Mesenchymal stem cell (in vitro differentiated cells and primary cell): ENCODE measurements around the gene FGF16.

Source experiments
- DNase-seq: peaks from one replicate; pipeline ENCODE4 v3.0.0-alpha.2; 2013
- H2AFZ ChIP-seq: one replicate; pipeline ENCODE4 v1.6.1; 2013; ENCODE audit warnings: low read depth, mild to moderate bottlenecking, control low read depth, inconsistent platforms, low read length, moderate library complexity
- H2AK5ac ChIP-seq: 2 replicates; pipeline ENCODE4 v1.6.1; 2013; ENCODE audit warnings: low read length, moderate library complexity, mild to moderate bottlenecking, inconsistent platforms; ENCODE audit not compliant: severe bottlenecking
- H2BK120ac ChIP-seq: one replicate; pipeline ENCODE4 v1.6.1; 2013; ENCODE audit warnings: low read depth, mild to moderate bottlenecking, inconsistent platforms, low read length, moderate library complexity
- H2BK12ac ChIP-seq, 2 experiments: one replicate each; pipeline ENCODE4 v1.6.1; 2013; ENCODE audit warnings: inconsistent platforms in 2 of 2, low read length in 2 of 2, mild to moderate bottlenecking in 2 of 2, moderate library complexity in 2 of 2, control low read depth in 1 of 2
- H2BK15ac ChIP-seq: one replicate; pipeline ENCODE4 v1.6.1; 2013; ENCODE audit warnings: mild to moderate bottlenecking, low read depth, inconsistent platforms; ENCODE audit not compliant: poor library complexity, severe bottlenecking
- H2BK5ac ChIP-seq: 2 replicates; pipeline ENCODE4 v1.6.1; 2013; ENCODE audit warnings: low read depth, mild to moderate bottlenecking, low read length, control low read depth, inconsistent platforms; ENCODE audit not compliant: poor library complexity, severe bottlenecking
- H3K14ac ChIP-seq, 2 experiments: one replicate each; pipeline ENCODE4 v1.6.1; 2013; ENCODE audit warnings: inconsistent platforms in 2 of 2, low read length in 2 of 2, control low read depth in 1 of 2, mild to moderate bottlenecking in 1 of 2, moderate library complexity in 1 of 2
- H3K18ac ChIP-seq, 2 experiments: one replicate each; pipeline ENCODE4 v1.6.1; 2013; ENCODE audit warnings: inconsistent platforms in 2 of 2, low read length in 2 of 2, control low read depth in 1 of 2, low read depth in 1 of 2, mild to moderate bottlenecking in 1 of 2
- H3K23ac ChIP-seq, 2 experiments: one replicate each; pipeline ENCODE4 v1.6.1; 2013; ENCODE audit warnings: inconsistent platforms in 2 of 2, low read length in 2 of 2, mild to moderate bottlenecking in 2 of 2, moderate library complexity in 2 of 2, control low read depth in 1 of 2
- H3K27ac ChIP-seq: 2 replicates; pipeline ENCODE4 v1.5.1; 2013; ENCODE audit warnings: mild to moderate bottlenecking, moderate library complexity, low read length, control low read depth, inconsistent platforms; ENCODE audit not compliant: poor library complexity, severe bottlenecking
- H3K27me3 ChIP-seq, 2 experiments: 2 replicates each; pipeline versions ENCODE4 v1.6.1 to v1.7.0; 2013; ENCODE audit warnings: low read length in 2 of 2, mild to moderate bottlenecking in 2 of 2, moderate library complexity in 2 of 2, control low read depth in 1 of 2, inconsistent platforms in 1 of 2; ENCODE audit not compliant: control insufficient read depth in 1 of 2, insufficient read depth in 1 of 2
- H3K36me3 ChIP-seq, 2 experiments: 2 replicates each; pipeline versions ENCODE4 v1.6.1 to v1.7.0; 2013; ENCODE audit warnings: low read length in 2 of 2, control low read depth in 1 of 2, inconsistent platforms in 1 of 2, low read depth in 1 of 2, mild to moderate bottlenecking in 1 of 2; ENCODE audit not compliant: insufficient read depth in 2 of 2, control insufficient read depth in 1 of 2
- H3K4ac ChIP-seq, 2 experiments: one replicate each; pipeline ENCODE4 v1.6.1; 2013; ENCODE audit warnings: inconsistent platforms in 2 of 2, low read length in 2 of 2, mild to moderate bottlenecking in 2 of 2, moderate library complexity in 2 of 2, control low read depth in 1 of 2, low read depth in 1 of 2
- H3K4me1 ChIP-seq: 2 replicates; pipeline ENCODE4 v1.6.1; 2013; ENCODE audit warnings: low read depth, low read length, control low read depth; ENCODE audit not compliant: control insufficient read depth, insufficient read depth
- H3K4me2 ChIP-seq: 2 replicates; pipeline ENCODE4 v1.6.1; 2013; ENCODE audit warnings: low read length, mild to moderate bottlenecking, inconsistent platforms; ENCODE audit not compliant: poor library complexity, severe bottlenecking
- H3K4me3 ChIP-seq, 2 experiments: 2 replicates each; pipeline versions ENCODE4 v1.5.1 to v1.7.0; 2013; ENCODE audit warnings: low read length in 2 of 2, mild to moderate bottlenecking in 2 of 2, control low read depth in 1 of 2, low read depth in 1 of 2; ENCODE audit not compliant: insufficient read depth in 1 of 2
- H3K79me1 ChIP-seq: replicated peaks from 2 replicates; pipeline ENCODE4 v1.6.1; 2013; ENCODE audit warnings: mild to moderate bottlenecking, control low read depth, low read length, inconsistent platforms; ENCODE audit not compliant: poor library complexity, severe bottlenecking
- H3K9ac ChIP-seq: 2 replicates; pipeline ENCODE4 v1.7.0; 2013; ENCODE audit warnings: mild to moderate bottlenecking, low read length, moderate library complexity
- H3K9me3 ChIP-seq: 2 replicates; pipeline ENCODE4 v1.7.0; 2013; ENCODE audit warnings: mild to moderate bottlenecking, low read length; ENCODE audit not compliant: control insufficient read depth
- H4K8ac ChIP-seq: one replicate; pipeline ENCODE4 v1.6.1; 2013; ENCODE audit warnings: inconsistent platforms, mild to moderate bottlenecking, low read length, moderate library complexity
- H4K91ac ChIP-seq: one replicate; pipeline ENCODE4 v1.6.1; 2013; ENCODE audit warnings: mild to moderate bottlenecking, low read length, inconsistent platforms
- WGBS: methylation state at CpG from one replicate; pipeline ENCODE4 v1.1.7; 2013; ENCODE audit warnings: mixed read lengths; 5-methylcytosine and 5-hydroxymethylcytosine counted together

FGF16 gene

DNA sequence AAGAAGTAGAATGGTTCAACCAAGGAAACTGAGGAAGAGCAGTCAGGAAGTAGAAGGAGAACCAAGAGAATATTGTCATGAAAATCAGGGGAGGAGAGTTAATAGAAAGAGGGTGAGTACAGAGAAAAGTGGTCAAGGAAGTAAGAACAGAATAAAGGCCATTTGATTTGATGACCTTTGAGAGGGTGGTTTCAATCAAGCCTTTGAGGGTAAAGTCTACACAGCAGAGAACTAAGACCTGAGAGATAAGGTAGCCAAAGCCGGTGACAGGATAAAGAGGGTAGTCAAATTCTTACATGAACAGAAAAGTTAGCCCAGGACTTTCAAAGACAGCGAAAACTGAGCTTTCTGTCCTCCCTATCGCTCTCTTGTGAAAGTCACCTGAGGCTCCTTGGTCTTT is 34.6 kb upstream of the FGF16 start:
- Histone ChIP-seq H3K27ac (no peak overlapping the region), H2AFZ (no peak overlapping the region), H2BK5ac (no peak overlapping the region), H2BK15ac (no peak overlapping the region), H3K4me1 (no peaks in the 10 kb centered on the region), H3K4me2 (no peak overlapping the region), H3K4ac (no peak overlapping the region), H3K27me3 (no peaks in the 10 kb centered on the region), H2BK120ac (no peak overlapping the region), H3K79me1 (no peaks in the 10 kb centered on the region), H3K14ac (no peak overlapping the region), H3K36me3 (no peaks in the 10 kb centered on the region), H2AK5ac (no peak overlapping the region), H4K91ac (no peak overlapping the region), H3K4me3 (no peak overlapping the region), H3K9ac (no peak overlapping the region), H3K9me3 (peaks cover 8% of the 10 kb centered on the region), H3K18ac (no peak overlapping the region), H3K23ac (no peak overlapping the region), H4K8ac (no peak overlapping the region), H2BK12ac (no peak overlapping the region)
- DNase-seq = no peak
- 94% methylated on average over 3 of the region's 3 CpGs for WGBS

DNA sequence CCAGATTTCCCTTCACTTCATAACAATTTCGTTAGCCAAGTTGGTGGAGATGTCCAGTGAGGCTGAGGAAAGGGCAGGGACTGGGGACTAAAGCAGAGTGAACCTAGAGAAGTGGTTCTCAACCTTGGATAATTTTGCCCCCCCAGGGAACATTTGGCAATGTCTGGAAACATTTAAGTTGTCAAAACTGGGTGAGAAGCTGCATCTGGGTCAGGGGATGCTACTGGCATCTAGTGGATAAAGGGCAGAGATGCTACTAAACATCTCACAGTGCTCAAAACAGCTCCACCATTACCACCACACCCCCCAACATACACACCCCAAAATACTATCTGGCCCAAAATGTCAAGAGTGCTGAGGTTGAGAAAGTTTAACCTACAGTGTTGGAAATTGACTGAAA is 32.0 kb upstream of the FGF16 start:
- no peak for DNase-seq
- Histone ChIP-seq H3K9me3 (peaks cover 8% of the 10 kb centered on the region), H2BK5ac (no peak overlapping the region), H3K79me1 (no peaks in the 10 kb centered on the region), H3K4ac (no peak overlapping the region), H3K9ac (no peak overlapping the region), H3K23ac (no peak overlapping the region), H3K4me1 (no peaks in the 10 kb centered on the region), H2BK15ac (no peak overlapping the region), H4K8ac (no peak overlapping the region), H3K4me3 (no peak overlapping the region), H3K36me3 (no peaks in the 10 kb centered on the region), H2AFZ (no peak overlapping the region), H3K14ac (no peak overlapping the region), H2BK12ac (no peak overlapping the region), H2BK120ac (no peak overlapping the region), H3K18ac (no peak overlapping the region), H2AK5ac (no peak overlapping the region), H3K4me2 (no peak overlapping the region), H3K27ac (no peak overlapping the region), H4K91ac (no peak overlapping the region), H3K27me3 (no peaks in the 10 kb centered on the region)
- no CpG with 5 or more reads among the region's 1 CpG for WGBS

DNA sequence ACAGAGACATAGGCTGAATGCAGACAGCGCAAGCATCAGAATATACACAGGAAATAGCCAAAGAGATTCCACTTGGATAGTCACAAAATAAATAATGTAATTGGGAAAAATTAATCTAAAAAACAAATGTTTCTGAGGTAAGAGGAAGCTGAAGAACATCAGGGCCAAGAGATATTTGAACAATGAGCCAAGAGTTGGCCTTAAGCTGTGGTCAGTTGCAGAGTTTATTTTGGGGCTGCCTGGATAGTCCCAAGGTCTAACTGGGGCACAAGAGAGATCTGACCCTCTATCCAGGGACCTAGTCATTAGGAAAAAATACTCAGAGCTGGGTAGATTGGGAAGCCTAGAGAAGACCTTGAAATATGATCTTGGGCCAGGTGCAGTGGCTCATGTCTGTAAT is 31.3 kb upstream of the FGF16 start:
- H3K14ac ChIP-seq = no peak overlapping the region

DNA sequence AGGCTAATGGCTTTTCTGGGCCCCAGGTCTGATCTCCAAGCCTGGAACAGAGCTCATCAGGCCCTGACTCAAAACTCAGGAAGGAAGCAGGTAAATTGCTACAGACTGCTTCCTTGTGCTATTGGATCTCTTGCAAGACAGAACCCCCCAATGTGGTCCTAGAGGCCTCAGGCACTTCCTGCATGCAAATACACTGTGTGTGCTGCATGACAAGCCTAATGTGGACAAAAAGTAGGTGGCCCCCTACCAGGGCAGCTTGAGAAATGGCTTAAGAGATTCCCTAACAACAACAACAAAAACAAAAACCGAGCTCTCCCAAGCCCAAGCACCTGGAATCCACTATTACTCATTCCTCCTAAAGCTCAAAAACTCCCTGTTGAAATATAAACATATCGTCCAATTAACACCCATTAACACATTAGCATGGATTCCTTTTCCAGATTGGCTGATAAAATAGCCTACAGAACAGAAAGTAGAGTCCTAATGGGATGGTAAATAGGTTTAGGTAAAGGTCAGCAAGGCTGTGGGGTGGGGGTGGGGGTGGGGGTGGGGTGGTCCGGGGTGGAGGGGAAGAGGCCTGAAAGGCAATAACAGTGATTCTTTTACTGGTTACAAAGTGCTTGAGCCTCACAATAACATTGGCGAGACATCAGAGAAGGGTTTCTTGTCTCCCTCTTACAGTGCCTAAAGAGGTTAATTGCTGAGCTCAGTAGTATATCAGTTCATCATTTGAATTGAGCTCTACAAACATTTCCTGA is 24.1 kb upstream of the FGF16 start:
- no peak overlapping the region for H3K4me3 ChIP-seq
- 27% methylated on average over 1 of the region's 4 CpGs for WGBS
- no peak overlapping the region for H3K27ac ChIP-seq
- no peak overlapping the region for H2BK15ac ChIP-seq
- no peak overlapping the region for H4K8ac ChIP-seq
- no peak overlapping the region for H3K9ac ChIP-seq
- no peak overlapping the region for H2BK120ac ChIP-seq
- H3K4ac ChIP-seq = no peak overlapping the region
- H3K79me1 ChIP-seq = no peaks in the 10 kb centered on the region
- H3K4me2 ChIP-seq = no peak overlapping the region
- no peak overlapping the region for H4K91ac ChIP-seq
- H3K14ac ChIP-seq = no peak overlapping the region
- H3K36me3 ChIP-seq = no peaks in the 10 kb centered on the region
- H3K27me3 ChIP-seq = peaks cover 0 to 3% of the 10 kb centered on the region in 2 experiments
- H3K23ac ChIP-seq = no peak overlapping the region
- H2AK5ac ChIP-seq = no peak overlapping the region
- DNase-seq = no peak
- no peak overlapping the region for H3K18ac ChIP-seq
- H2BK5ac ChIP-seq = no peak overlapping the region
- peaks cover 4% of the 10 kb centered on the region for H3K4me1 ChIP-seq
- H2BK12ac ChIP-seq = no peak overlapping the region
- H2AFZ ChIP-seq = no peak overlapping the region
- peaks cover 8% of the 10 kb centered on the region for H3K9me3 ChIP-seq

More for the DNA sequence above, 31.3 kb upstream of the FGF16 start:
- no CpG with 5 or more reads among the region's 1 CpG for WGBS
- H3K4me1 ChIP-seq = no peaks in the 10 kb centered on the region
- no peak overlapping the region for H2AFZ ChIP-seq
- H2BK15ac ChIP-seq = no peak overlapping the region
- DNase-seq = no peak
- H2AK5ac ChIP-seq = no peak overlapping the region
- H2BK120ac ChIP-seq = no peak overlapping the region
- H3K27ac ChIP-seq = no peak overlapping the region
- no peak overlapping the region for H2BK12ac ChIP-seq
- no peak overlapping the region for H3K9ac ChIP-seq
- no peaks in the 10 kb centered on the region for H3K36me3 ChIP-seq
- H4K8ac ChIP-seq = no peak overlapping the region
- H3K79me1 ChIP-seq = no peaks in the 10 kb centered on the region
- no peak overlapping the region for H3K4ac ChIP-seq
- H3K27me3 ChIP-seq = peaks cover 0 to 3% of the 10 kb centered on the region in 2 experiments
- H3K18ac ChIP-seq = no peak overlapping the region
- H3K4me3 ChIP-seq = no peak overlapping the region
- H3K9me3 ChIP-seq = peaks cover 9% of the 10 kb centered on the region
- H2BK5ac ChIP-seq = no peak overlapping the region
- H3K23ac ChIP-seq = no peak overlapping the region
- no peak overlapping the region for H3K4me2 ChIP-seq
- no peak overlapping the region for H4K91ac ChIP-seq
